ENCODE results near the gene CFAP46. TPM values are rescaled to one million over a fixed set of nuclear protein-coding genes. Genes with fewer than 3 reads are reported as not detected.

CFAP46 gene
- polyA plus RNA-seq, 1 donor from 2014 or later, result 2.6 TPM

- no peak overlapping the region for H2AFZ ChIP-seq (ENCODE audit: low read depth, low read length)
- TF ChIP-seq SMC3 (conservative IDR thresholded peaks at IDR 0.05; ENCODE audit: poor library complexity) (no peak), EP300 (conservative IDR thresholded peaks at IDR 0.05; ENCODE audit: poor library complexity, severe bottlenecking) (no peak), REST (IDR thresholded peaks at IDR 0.05; ENCODE audit: borderline replicate concordance) (no peak), CTCF (IDR thresholded peaks at IDR 0.05; ENCODE audit: poor library complexity, severe bottlenecking) (no peak), MXI1 (conservative IDR thresholded peaks at IDR 0.05; ENCODE audit: poor library complexity, severe bottlenecking) (no peak), TAF1 (IDR thresholded peaks at IDR 0.05; ENCODE audit: low read depth) (no peak), POLR2AphosphoS5 (IDR thresholded peaks at IDR 0.05) (no peak), RAD21 (conservative IDR thresholded peaks at IDR 0.05) (no peak)
Measured at GRCh38 chr10:132970641-132971438, 28.5 kb upstream of the CFAP46 start.

GRCh38 chr10:132967540-132967939 is 25.2 kb upstream of the CFAP46 start:
- TF ChIP-seq CTCF (IDR thresholded peaks at IDR 0.05; ENCODE audit: poor library complexity, severe bottlenecking), result no peak
- no peak for TF ChIP-seq MXI1 (conservative IDR thresholded peaks at IDR 0.05; ENCODE audit: poor library complexity, severe bottlenecking)
- no peak for TF ChIP-seq EZH2 (IDR thresholded peaks at IDR 0.05; ENCODE audit: borderline replicate concordance, insufficient read depth, low read length, poor library complexity, severe bottlenecking)
- no peak for TF ChIP-seq RAD21 (conservative IDR thresholded peaks at IDR 0.05)
- no peak for TF ChIP-seq SMC3 (conservative IDR thresholded peaks at IDR 0.05; ENCODE audit: poor library complexity)
- no peak for TF ChIP-seq TAF1 (IDR thresholded peaks at IDR 0.05; ENCODE audit: low read depth)

More at GRCh38 chr10:132970641-132971438, 28.5 kb upstream of the CFAP46 start:
- H4K20me1 ChIP-seq (ENCODE audit: insufficient read depth), result no peaks in the 10 kb centered on the region
- no peaks in the 10 kb centered on the region for H3K9me2 ChIP-seq (ENCODE audit: insufficient read depth, low read length)
- no peaks in the 10 kb centered on the region for H3K79me2 ChIP-seq (replicated peaks; ENCODE audit: insufficient read depth, low read length)
- H3K27ac ChIP-seq (ENCODE audit: low read length), result no peak overlapping the region
- no peak overlapping the region for H3K4me2 ChIP-seq (ENCODE audit: low read length)
- H3F3A ChIP-seq (ENCODE audit: insufficient read depth, low read length, poor library complexity, severe bottlenecking), result no peaks in the 10 kb centered on the region
- no peaks in the 10 kb centered on the region for H3K27me3 ChIP-seq (ENCODE audit: insufficient read depth, low read depth, low read length)
- H3K4me3 ChIP-seq (ENCODE audit: low read length), result no peak overlapping the region
- H3K9me3 ChIP-seq (ENCODE audit: low read length), result no peaks in the 10 kb centered on the region
- no peak overlapping the region for H3K9ac ChIP-seq (ENCODE audit: low read length)
- no peaks in the 10 kb centered on the region for H3K36me3 ChIP-seq (ENCODE audit: insufficient read depth, low read length)

More at GRCh38 chr10:132967540-132967939, 25.2 kb upstream of the CFAP46 start:
- Histone ChIP-seq H2AFZ (ENCODE audit: low read depth, low read length) (no peak overlapping the region), H3K4me3 (ENCODE audit: low read length) (no peak overlapping the region), H3K79me2 (replicated peaks; ENCODE audit: insufficient read depth, low read length) (no peaks in the 10 kb centered on the region), H3F3A (ENCODE audit: insufficient read depth, low read length, poor library complexity, severe bottlenecking) (no peaks in the 10 kb centered on the region), H3K9ac (ENCODE audit: low read length) (no peak overlapping the region), H3K9me3 (ENCODE audit: low read length) (no peaks in the 10 kb centered on the region), H3K27me3 (ENCODE audit: insufficient read depth, low read depth, low read length) (no peaks in the 10 kb centered on the region), H3K36me3 (ENCODE audit: insufficient read depth, low read length) (no peaks in the 10 kb centered on the region), H4K20me1 (ENCODE audit: insufficient read depth) (no peaks in the 10 kb centered on the region), H3K4me2 (ENCODE audit: low read length) (no peak overlapping the region), H3K27ac (ENCODE audit: low read length) (no peak overlapping the region), H3K9me2 (ENCODE audit: insufficient read depth, low read length) (no peaks in the 10 kb centered on the region)

Measured in neural cell (in vitro differentiated cells).